Spleen (tissue), 11 donors: ENCODE measurements around the gene NFE2. TPM values are rescaled to one million over a fixed set of nuclear protein-coding genes. Genes with fewer than 3 reads are reported as not detected.

Experiments used
- DNase-seq: peaks from one replicate; pipeline ENCODE4 v3.0.0-alpha.2; 2020
- H3K27ac ChIP-seq, 8 donors: fragments of 200-600 bp; sonication (generic) in 7 of 8; 1 replicate in 4 of 8; 2 replicates in 4 of 8; pipeline versions ENCODE4 v1.5.0 to v1.8.0; 2016 to 2021; ENCODE audit warnings: inconsistent platforms in 4 of 8, mild to moderate bottlenecking in 4 of 8, moderate library complexity in 1 of 8
- H3K27me3 ChIP-seq, 7 donors: fragments of 200-600 bp; sonication (generic) in 6 of 7; replicated peaks in 1 of 7; 1 replicate in 4 of 7; 2 replicates in 3 of 7; pipeline versions ENCODE4 v1.5.0 to v1.8.0; 2016 to 2021; ENCODE audit warnings: inconsistent platforms in 3 of 7, mild to moderate bottlenecking in 1 of 7
- H3K36me3 ChIP-seq, 6 donors: fragments of 200-600 bp; sonication (generic) in 5 of 6; 1 replicate in 4 of 6; 2 replicates in 2 of 6; pipeline versions ENCODE4 v1.5.0 to v1.8.0; 2016 to 2021; ENCODE audit warnings: inconsistent platforms in 2 of 6
- H3K4me1 ChIP-seq, 6 donors: fragments of 200-600 bp; sonication (generic) in 5 of 6; 1 replicate in 3 of 6; 2 replicates in 3 of 6; pipeline versions ENCODE4 v1.5.0 to v1.8.0; 2016 to 2021; ENCODE audit warnings: inconsistent platforms in 3 of 6
- H3K4me3 ChIP-seq, 8 donors: fragments of 200-600 bp; sonication (generic) in 7 of 8; 1 replicate in 4 of 8; 2 replicates in 4 of 8; pipeline versions ENCODE4 v1.5.0 to v1.8.0; 2016 to 2021; ENCODE audit warnings: inconsistent platforms in 4 of 8, mild to moderate bottlenecking in 4 of 8, moderate library complexity in 2 of 8
- H3K9me3 ChIP-seq, 8 donors: fragments of 200-600 bp; sonication (generic) in 7 of 8; 1 replicate in 4 of 8; 2 replicates in 4 of 8; pipeline versions ENCODE4 v1.5.0 to v1.8.0; 2016 to 2021; ENCODE audit warnings: inconsistent platforms in 4 of 8
- POLR2A ChIP-seq, 3 donors: fragments of 450-650 bp; IDR thresholded peaks; one replicate each; pipeline ENCODE4 v1.5.1; 2017; ENCODE audit warnings: antibody characterized with exemption in 3 of 3, mild to moderate bottlenecking in 1 of 3
- POLR2AphosphoS5 ChIP-seq, 3 donors: sonication (generic); formaldehyde crosslinking; IDR thresholded peaks; one replicate each; pipeline ENCODE4 v1.5.1; 2017; ENCODE audit warnings: antibody characterized with exemption in 3 of 3
- WGBS, 5 donors: extraction: QIAGEN DNeasy Blood & Tissue Kit in 3 of 5; methylation state at CpG; one replicate each; pipeline versions ENCODE4 v1.1.5 to v1.1.7; 2013 to 2018; 5-methylcytosine and 5-hydroxymethylcytosine counted together
- intact Hi-C: fragments of 100-400 bp; cut with DNase I; formaldehyde crosslinking; loops from one replicate; pipeline ENCODE4 v1.15.0; 2023; ENCODE audit warnings: low total_unique reads
- polyA plus RNA-seq, 3 donors: library from polyadenylated mRNA; stranded (reverse); fragments of 200-250 nt; gene quantifications; one replicate each; pipeline ENCODE4 v1.2.1, GENCODE V29; 2013
- total RNA-seq, 7 donors: library from RNA; depleted of rRNA in 3 of 7; stranded (reverse); fragments of >200 nt in 3 of 7; fragmentation: NEBNext Ultra II Directional in 4 of 7; extraction: Animal tissue kit (Norgen Biotek cat#: 25700) in 4 of 7; gene quantifications; one replicate each; pipeline versions ENCODE4 v1.1.0 to v1.2.1, GENCODE V29; 2016 to 2021
- TF ChIP-seq, protein P1 (sequence below), 11 experiments: fragments of 200-600 bp in 7 of 11; fragments of 450-650 bp in 4 of 11; sonication (generic) in 4 of 11; IDR thresholded peaks in 8 of 11; conservative IDR thresholded peaks in 3 of 11; 1 replicate in 7 of 11; 2 replicates in 4 of 11; pipeline versions ENCODE4 v1.4.0 to v1.8.0; 2016 to 2021; ENCODE audit warnings: antibody characterized with exemption in 11 of 11, inconsistent platforms in 4 of 11, mild to moderate bottlenecking in 1 of 11
- donor health status: healthy with polysubstance abuse.
- donor health status: DM: no; HTN: no; CAD: no; lungs with moderate emphysema.
- donor health status: DM: no; HTN: no; CAD: no.
- donor health status: Bipolar disorder and iron deficiency.
- donor health status: healthy.
- donor health status: DM: no; HTN: no; CAD: no.
- donor health status: DM: yes; HTN: yes; CAD: no.

The NFE2 gene
- total and polyA plus RNA-seq, 10 donors: 2.4 to 93.7 (median 24.7) TPM

DNA sequence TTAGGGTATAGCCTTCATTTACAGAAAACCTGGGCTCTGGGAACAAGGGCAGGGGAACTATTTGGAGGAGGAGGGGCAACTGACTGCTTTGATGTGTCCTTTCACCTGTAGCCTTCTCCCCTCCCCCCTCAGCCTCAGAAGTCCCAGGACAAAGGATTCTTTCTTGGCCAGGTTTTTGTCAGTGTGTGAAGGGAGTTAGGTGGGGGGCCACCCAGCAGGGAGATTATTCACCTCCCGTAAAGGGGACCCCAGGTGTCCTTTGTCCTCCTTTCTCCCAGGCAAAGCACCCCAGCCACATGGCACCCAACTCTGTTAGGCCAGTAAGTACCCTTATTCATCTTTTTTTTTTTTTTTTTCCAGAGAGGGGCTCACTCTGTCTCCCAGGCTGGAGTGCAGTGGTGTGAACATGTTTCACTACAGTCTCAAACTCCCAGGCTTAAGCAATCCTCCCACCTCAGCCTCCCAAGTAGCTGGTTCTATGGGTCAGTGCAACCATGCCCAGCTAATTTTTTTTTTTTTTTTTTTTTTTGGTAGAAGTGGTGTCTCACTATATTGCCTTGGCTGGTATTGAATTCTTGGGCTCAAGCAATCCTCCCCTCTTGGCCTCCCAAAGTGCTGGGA is 723 bp upstream of the NFE2 start:
- no peaks in the 10 kb centered on the region for H3K36me3 ChIP-seq
- intact Hi-C loops: no loop called here
- H3K9me3 ChIP-seq: no peaks in the 10 kb centered on the region
- H3K4me1 ChIP-seq: peaks cover 7 to 69% (median 25%) of the 10 kb centered on the region in 6 donors
- H3K27me3 ChIP-seq: peaks cover 0 to 74% (median 34%) of the 10 kb centered on the region in 7 donors
- no peak for TF ChIP-seq POLR2A (IDR thresholded peaks at IDR 0.05)
- TF ChIP-seq POLR2AphosphoS5 (IDR thresholded peaks at IDR 0.05): no peak
- TF ChIP-seq, protein P1, sequence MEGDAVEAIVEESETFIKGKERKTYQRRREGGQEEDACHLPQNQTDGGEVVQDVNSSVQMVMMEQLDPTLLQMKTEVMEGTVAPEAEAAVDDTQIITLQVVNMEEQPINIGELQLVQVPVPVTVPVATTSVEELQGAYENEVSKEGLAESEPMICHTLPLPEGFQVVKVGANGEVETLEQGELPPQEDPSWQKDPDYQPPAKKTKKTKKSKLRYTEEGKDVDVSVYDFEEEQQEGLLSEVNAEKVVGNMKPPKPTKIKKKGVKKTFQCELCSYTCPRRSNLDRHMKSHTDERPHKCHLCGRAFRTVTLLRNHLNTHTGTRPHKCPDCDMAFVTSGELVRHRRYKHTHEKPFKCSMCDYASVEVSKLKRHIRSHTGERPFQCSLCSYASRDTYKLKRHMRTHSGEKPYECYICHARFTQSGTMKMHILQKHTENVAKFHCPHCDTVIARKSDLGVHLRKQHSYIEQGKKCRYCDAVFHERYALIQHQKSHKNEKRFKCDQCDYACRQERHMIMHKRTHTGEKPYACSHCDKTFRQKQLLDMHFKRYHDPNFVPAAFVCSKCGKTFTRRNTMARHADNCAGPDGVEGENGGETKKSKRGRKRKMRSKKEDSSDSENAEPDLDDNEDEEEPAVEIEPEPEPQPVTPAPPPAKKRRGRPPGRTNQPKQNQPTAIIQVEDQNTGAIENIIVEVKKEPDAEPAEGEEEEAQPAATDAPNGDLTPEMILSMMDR (IDR thresholded peaks at IDR 0.05 in 8 of 11, conservative IDR thresholded peaks at IDR 0.05 in 3 of 11): no peak
- H3K4me3 ChIP-seq: peak overlapping the region in 5 of 8 donors; percentile 21 to 63 (median 36)
- H3K27ac ChIP-seq: peak overlapping the region in 6 of 8 donors; percentile 72 to 94 (median 84)
- WGBS, 5 donors: 35 to 73% (median 60%) methylated on average over 1 of the region's 1 CpG
- DNase-seq: no peak

DNA sequence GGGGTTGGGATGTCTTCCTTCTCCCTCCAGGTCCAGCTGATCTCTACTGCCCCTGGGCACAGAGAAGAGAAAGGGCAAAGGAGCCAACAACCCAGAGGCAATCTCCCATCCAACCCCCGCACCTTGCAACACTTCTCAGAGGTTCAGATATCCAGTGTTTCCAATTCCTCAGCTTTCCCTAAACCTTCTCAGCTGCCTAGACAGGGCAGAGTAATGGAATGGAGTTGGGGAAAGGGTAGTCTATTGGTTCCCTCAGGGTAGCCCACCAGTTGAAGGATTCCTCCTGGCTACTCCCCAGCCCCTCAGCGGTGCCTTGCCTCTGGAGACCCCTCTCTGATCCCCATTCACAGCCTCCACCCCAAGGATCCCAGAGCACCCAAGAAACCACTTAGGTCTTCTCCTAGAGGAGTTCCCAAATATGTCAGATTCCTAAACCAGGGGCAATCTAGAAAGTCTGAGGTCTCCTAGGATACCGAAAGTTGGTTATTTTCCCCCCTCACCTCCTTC is 537 bp downstream of the NFE2 start:
- peak overlapping the region in 7 of 8 donors; percentile 36 to 94 (median 81) for H3K27ac ChIP-seq
- no peaks in the 10 kb centered on the region for H3K9me3 ChIP-seq
- 12 to 47% (median 20%) methylated on average over 3 of the region's 3 CpGs for WGBS, 5 donors
- intact Hi-C loops: no loop called here
- H3K36me3 ChIP-seq: no peaks in the 10 kb centered on the region
- H3K4me1 ChIP-seq: peaks cover 7 to 65% (median 25%) of the 10 kb centered on the region in 6 donors
- peaks cover 0 to 74% (median 34%) of the 10 kb centered on the region in 7 donors for H3K27me3 ChIP-seq
- peak overlapping the region in 7 of 8 donors; percentile 13 to 63 (median 23) for H3K4me3 ChIP-seq
- TF ChIP-seq POLR2AphosphoS5 (IDR thresholded peaks at IDR 0.05): no peak
- TF ChIP-seq, protein P1 (IDR thresholded peaks at IDR 0.05 in 8 of 11, conservative IDR thresholded peaks at IDR 0.05 in 3 of 11): no peak
- no peak for DNase-seq

DNA sequence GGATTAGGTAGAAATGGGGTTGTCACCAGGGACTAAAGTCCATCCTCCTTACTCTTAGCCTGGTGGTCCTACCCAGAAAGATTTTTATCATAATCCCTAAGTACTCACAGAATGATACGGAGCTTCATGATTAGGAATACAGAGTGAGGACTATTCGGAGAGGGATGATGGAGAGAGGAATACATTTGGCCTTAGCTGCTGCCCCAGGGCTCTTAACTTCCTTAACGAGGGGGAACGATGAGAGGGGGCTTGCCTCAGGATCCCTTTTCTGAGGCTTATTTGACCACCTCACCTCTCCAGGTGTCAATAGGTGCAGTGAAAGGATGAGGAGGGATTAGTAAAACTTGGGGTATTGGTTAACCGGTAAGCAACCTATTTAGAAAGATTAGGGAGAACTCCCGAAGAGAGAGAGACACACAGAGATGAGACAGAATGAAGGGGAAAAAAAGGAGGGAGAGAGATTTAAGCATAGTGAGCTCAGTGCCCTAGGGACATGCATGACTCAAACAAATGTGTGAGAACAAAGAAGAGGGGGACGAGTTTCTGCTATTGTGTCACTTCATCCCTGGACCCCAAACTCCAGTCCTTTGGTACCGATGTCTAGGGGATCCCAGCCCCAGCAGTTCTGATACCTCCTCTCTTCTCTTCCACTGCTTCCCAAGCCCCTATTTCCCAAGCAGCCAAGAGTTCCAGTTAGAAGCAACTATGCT is 1.1 kb downstream of the NFE2 start:
- H3K4me1 ChIP-seq: peaks cover 7 to 65% (median 23%) of the 10 kb centered on the region in 6 donors
- TF ChIP-seq, protein P1 (IDR thresholded peaks at IDR 0.05 in 8 of 11, conservative IDR thresholded peaks at IDR 0.05 in 3 of 11): no peak
- TF ChIP-seq POLR2AphosphoS5 (IDR thresholded peaks at IDR 0.05) (no peak), POLR2A (IDR thresholded peaks at IDR 0.05) (no peak)
- no peaks in the 10 kb centered on the region for H3K9me3 ChIP-seq
- no peak for DNase-seq
- peaks cover 0 to 5% (median 0%) of the 10 kb centered on the region in 6 donors for H3K36me3 ChIP-seq
- intact Hi-C loops: no loop called here
- H3K4me3 ChIP-seq: peak overlapping the region in 7 of 8 donors; percentile 7 to 63 (median 23)
- peak overlapping the region in 7 of 8 donors; percentile 36 to 94 (median 81) for H3K27ac ChIP-seq
- WGBS, 5 donors: 20 to 41% (median 29%) methylated on average over 8 of the region's 8 CpGs
- H3K27me3 ChIP-seq: peaks cover 0 to 71% (median 34%) of the 10 kb centered on the region in 7 donors

DNA sequence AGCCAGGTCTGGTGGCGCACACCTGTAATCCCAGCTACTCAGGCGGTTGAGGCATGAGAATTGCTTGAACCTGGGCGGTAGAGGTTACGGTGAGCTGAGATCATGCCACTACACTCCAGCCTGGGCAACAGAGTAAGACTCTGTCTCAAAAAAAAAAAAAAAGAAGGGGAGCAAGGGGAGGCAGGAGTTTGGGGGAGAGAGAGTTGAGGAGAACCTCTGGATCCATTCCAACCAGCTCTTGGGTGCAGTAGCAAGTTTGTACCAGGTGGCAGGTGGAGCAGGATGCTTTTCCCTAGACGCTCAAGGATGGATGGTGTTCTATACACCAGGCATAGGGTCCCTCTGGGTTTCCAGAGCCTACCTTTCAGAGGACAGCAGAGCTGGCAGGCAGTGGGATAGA is 1.9 kb downstream of the NFE2 start:
- Histone ChIP-seq H3K27ac (peak overlapping the region in 6 of 8 donors; percentile 72 to 94 (median 84)), H3K4me3 (peak overlapping the region in 7 of 8 donors; percentile 7 to 63 (median 23)), H3K4me1 (peaks cover 3 to 65% (median 19%) of the 10 kb centered on the region in 6 donors), H3K36me3 (peaks cover 0 to 10% (median 0%) of the 10 kb centered on the region in 6 donors), H3K9me3 (no peaks in the 10 kb centered on the region), H3K27me3 (peaks cover 0 to 63% (median 29%) of the 10 kb centered on the region in 7 donors)
- DNase-seq: no peak
- intact Hi-C loops: no loop called here
- TF ChIP-seq, protein P1 (IDR thresholded peaks at IDR 0.05 in 8 of 11, conservative IDR thresholded peaks at IDR 0.05 in 3 of 11): peak in 1 of 11 experiments; percentile 6
- TF ChIP-seq POLR2A (IDR thresholded peaks at IDR 0.05) (no peak), POLR2AphosphoS5 (IDR thresholded peaks at IDR 0.05) (no peak)
- WGBS, 5 donors: 50 to 75% (median 65%) methylated on average over 5 of the region's 5 CpGs
